Esophagus squamous epithelium (tissue), 5 donors: Measurements from ENCODE around the gene PPP1R36. TPM values are rescaled to one million over a fixed set of nuclear protein-coding genes. Genes with fewer than 3 reads are reported as not detected.
"Not testable (repeated sequence)": the region's sequence is repeated elsewhere in the genome, so short reads cannot be mapped to it uniquely, and the experiment has no call there.

Source experiments
- DNase-seq: peaks from one replicate; lab custom pipeline; 2025; lab: John Stamatoyannopoulos, UW
- H3K27ac ChIP-seq, 4 donors: fragments of 200-600 bp; sonication (generic); one replicate each; pipeline ENCODE4 v1.5.1; 2016 to 2019; ENCODE audit warnings: mild to moderate bottlenecking in 1 of 4
- H3K27me3 ChIP-seq, 4 donors: fragments of 200-600 bp; sonication (generic); 1 replicate in 3 of 4; 2 replicates in 1 of 4; pipeline versions ENCODE4 v1.5.1 to v1.6.0; 2017 to 2021; ENCODE audit warnings: antibody characterized with exemption in 1 of 4
- H3K36me3 ChIP-seq, 3 donors: fragments of 200-600 bp; sonication (generic); one replicate each; pipeline ENCODE4 v1.5.1; 2016 to 2019
- H3K4me1 ChIP-seq, 3 donors: fragments of 200-600 bp; sonication (generic); one replicate each; pipeline ENCODE4 v1.5.1; 2017 to 2019
- H3K4me3 ChIP-seq, 4 donors: fragments of 200-600 bp; sonication (generic); 1 replicate in 3 of 4; 2 replicates in 1 of 4; pipeline ENCODE4 v1.5.1; 2016 to 2019; ENCODE audit warnings: mild to moderate bottlenecking in 2 of 4, moderate library complexity in 1 of 4
- H3K9me3 ChIP-seq, 3 donors: fragments of 200-600 bp; sonication (generic); one replicate each; pipeline ENCODE4 v1.5.1; 2016 to 2019
- CTCF ChIP-seq, 6 experiments: fragments of 450-650 bp in 4 of 6; fragments of 200-600 bp in 2 of 6; sonication (generic) in 2 of 6; IDR thresholded peaks; one replicate each; pipeline ENCODE4 v1.5.1; 2016 to 2019; ENCODE audit warnings: antibody characterized with exemption in 6 of 6, mild to moderate bottlenecking in 4 of 6, moderate library complexity in 4 of 6
- POLR2A ChIP-seq, 4 donors: fragments of 450-650 bp; IDR thresholded peaks; one replicate each; pipeline ENCODE4 v1.6.1; 2017; ENCODE audit warnings: antibody characterized with exemption in 4 of 4, mild to moderate bottlenecking in 4 of 4, moderate library complexity in 3 of 4
- WGBS, 2 donors: methylation state at CpG; one replicate each; pipeline ENCODE4 v1.1.5; 2018; 5-methylcytosine and 5-hydroxymethylcytosine counted together
- intact Hi-C: fragments of 100-400 bp; cut with DNase I; formaldehyde crosslinking; loops from one replicate; pipeline ENCODE4 v1.15.0; 2022
- total RNA-seq, 4 donors: library from RNA; depleted of rRNA; stranded (reverse); fragments of >200 nt; gene quantifications; one replicate each; pipeline ENCODE4 v1.1.0, GENCODE V29; 2016
- donor health status: DM: yes; HTN: yes; CAD: no.

Gene PPP1R36
- total RNA-seq, 4 donors from 2014 or later, result 0.23 to 1.3 (median 1.2) TPM

DNA sequence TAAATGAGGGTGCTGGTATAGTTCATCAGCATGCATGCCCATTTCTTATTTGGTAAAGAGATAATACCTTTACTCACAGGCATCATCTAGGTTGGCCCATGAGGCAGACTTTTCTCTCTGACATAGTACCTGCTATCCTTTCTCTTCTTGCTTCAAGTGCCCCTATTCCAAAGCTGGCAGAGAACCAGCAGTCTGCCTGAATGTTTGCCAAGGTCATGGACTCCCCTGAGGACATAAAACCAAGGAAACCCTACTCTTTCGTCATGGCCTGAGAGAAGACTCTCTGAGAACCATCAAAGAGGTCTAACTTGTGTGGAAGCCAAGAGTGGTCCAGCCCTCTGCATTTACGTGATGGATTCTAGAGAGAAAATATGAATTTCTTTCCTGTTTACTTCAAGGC is 11.9 kb downstream of the PPP1R36 start:
- Histone ChIP-seq H3K27ac (peak overlapping the region in 1 of 4 donors; percentile 60), H3K27me3 (no peaks in the 10 kb centered on the region), H3K9me3 (no peaks in the 10 kb centered on the region), H3K4me3 (no peak overlapping the region), H3K4me1 (peaks cover 4 to 25% (median 5%) of the 10 kb centered on the region in 3 donors), H3K36me3 (no peaks in the 10 kb centered on the region)
- intact Hi-C loops, result no loop called here
- 61 to 63% methylated on average over 2 of the region's 2 CpGs for WGBS, 2 donors
- no peak for TF ChIP-seq POLR2A (IDR thresholded peaks at IDR 0.05)
- TF ChIP-seq CTCF (IDR thresholded peaks at IDR 0.05), result no peak
- no peak for DNase-seq

- no peaks in the 10 kb centered on the region for H3K9me3 ChIP-seq
- DNase-seq, result no peak
- peak overlapping the region in 3 of 4 donors; percentile 39 to 69 (median 60) for H3K27ac ChIP-seq
- H3K36me3 ChIP-seq, result no peaks in the 10 kb centered on the region
- H3K4me1 ChIP-seq, result peaks cover 4 to 33% (median 5%) of the 10 kb centered on the region in 3 donors
- TF ChIP-seq CTCF (IDR thresholded peaks at IDR 0.05) (no peak), POLR2A (IDR thresholded peaks at IDR 0.05) (no peak)
- intact Hi-C loops, result no loop called here
- no peaks in the 10 kb centered on the region for H3K27me3 ChIP-seq
- no peak overlapping the region for H3K4me3 ChIP-seq
Observed at GRCh38 chr14:64562436-64562835, 12.7 kb downstream of the PPP1R36 start.

DNA sequence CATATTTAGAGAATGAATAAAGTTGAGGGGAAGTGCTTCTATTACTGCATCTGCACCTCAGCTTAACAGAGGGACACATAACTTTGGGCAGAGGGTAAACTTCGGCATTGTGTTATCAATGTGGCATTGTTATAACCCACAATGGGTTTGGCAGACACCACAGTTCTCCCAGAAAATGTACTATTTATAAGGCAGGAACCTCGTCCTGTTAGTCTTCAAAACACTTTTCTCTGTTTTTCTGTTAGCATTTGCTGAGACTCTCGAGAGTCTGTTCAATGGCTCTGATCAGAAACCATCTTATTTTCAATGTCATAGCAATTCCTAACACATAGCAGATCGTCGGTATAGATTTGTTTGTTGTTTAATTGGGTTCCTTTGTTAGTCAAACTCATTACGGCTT is 13.9 kb downstream of the PPP1R36 start:
- Histone ChIP-seq H3K4me1 (peaks cover 5 to 43% (median 7%) of the 10 kb centered on the region in 3 donors), H3K27me3 (no peaks in the 10 kb centered on the region), H3K4me3 (no peak overlapping the region), H3K27ac (no peak overlapping the region), H3K36me3 (no peaks in the 10 kb centered on the region), H3K9me3 (no peaks in the 10 kb centered on the region)
- TF ChIP-seq POLR2A (IDR thresholded peaks at IDR 0.05) (no peak), CTCF (IDR thresholded peaks at IDR 0.05) (no peak)
- intact Hi-C loops, result no loop called here
- DNase-seq, result no peak
- WGBS, 2 donors, result 70 to 80% methylated on average over 6 of the region's 6 CpGs

DNA sequence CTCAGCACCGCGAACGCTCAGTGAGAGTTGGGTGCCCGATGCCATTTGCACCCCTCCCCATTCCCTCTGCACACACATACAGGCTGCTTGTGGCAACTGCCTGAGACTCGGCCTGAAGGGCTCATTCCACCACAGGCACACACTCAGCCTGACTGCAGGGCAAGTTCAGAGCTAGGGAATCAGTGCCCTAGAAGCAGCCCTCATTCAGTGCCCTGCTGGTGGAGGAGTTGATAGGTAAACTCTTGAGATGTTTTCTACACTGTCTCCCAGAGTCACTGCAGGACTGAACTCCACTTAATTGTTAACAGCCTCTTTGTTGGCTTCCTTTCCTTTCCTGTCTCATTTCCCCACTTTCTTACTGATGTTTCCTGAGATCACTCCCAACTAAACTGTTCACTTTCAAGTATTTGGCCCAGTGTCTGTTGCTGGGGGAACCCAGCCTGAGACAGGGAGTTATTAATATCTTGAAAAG is 16.9 kb downstream of the PPP1R36 start:
- Histone ChIP-seq H3K36me3 (no peaks in the 10 kb centered on the region), H3K9me3 (no peaks in the 10 kb centered on the region), H3K27me3 (no peaks in the 10 kb centered on the region), H3K4me1 (peaks cover 10 to 55% (median 21%) of the 10 kb centered on the region in 3 donors), H3K27ac (peak overlapping the region in 3 of 4 donors; percentile 58 to 87 (median 76)), H3K4me3 (no peak overlapping the region)
- intact Hi-C loops, result no loop called here
- TF ChIP-seq POLR2A (IDR thresholded peaks at IDR 0.05), result no peak
- TF ChIP-seq CTCF (IDR thresholded peaks at IDR 0.05), result no peak
- no peak for DNase-seq
- WGBS, 2 donors, result 66 to 77% methylated on average over 5 of the region's 5 CpGs

DNA sequence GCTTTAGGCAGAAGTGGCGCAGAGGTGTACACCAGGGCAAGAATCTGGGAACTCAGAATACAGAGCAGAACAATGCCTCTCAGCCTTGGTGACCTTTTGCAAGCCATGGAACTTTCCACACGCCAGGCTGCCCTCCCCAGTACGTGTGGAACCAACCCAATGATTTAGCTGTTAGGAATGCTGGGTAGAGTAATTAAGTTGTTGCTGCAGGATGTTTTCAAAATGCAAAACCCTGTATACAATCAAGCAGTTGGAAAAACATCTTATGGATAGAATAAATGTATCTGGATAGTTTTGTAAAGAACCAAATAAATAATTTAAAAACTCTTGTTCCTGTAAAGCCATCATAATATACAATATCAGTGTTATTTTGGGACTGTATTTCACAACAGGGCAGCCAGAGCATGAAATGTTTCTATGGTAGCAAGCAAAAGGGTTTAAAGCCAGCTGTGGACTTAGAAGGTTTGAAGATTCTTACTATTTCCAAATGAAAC is 19.4 kb downstream of the PPP1R36 start:
- no peak overlapping the region for H3K4me3 ChIP-seq
- H3K27me3 ChIP-seq, result no peaks in the 10 kb centered on the region
- peak overlapping the region; percentile 27 to 87 (median 61) for H3K27ac ChIP-seq
- H3K4me1 ChIP-seq, result peaks cover 13 to 63% (median 27%) of the 10 kb centered on the region in 3 donors
- H3K9me3 ChIP-seq, result no peaks in the 10 kb centered on the region
- H3K36me3 ChIP-seq, result no peaks in the 10 kb centered on the region
- 20 to 39% methylated on average over 3 of the region's 3 CpGs for WGBS, 2 donors
- DNase-seq, result no peak
- TF ChIP-seq POLR2A (IDR thresholded peaks at IDR 0.05), result no peak
- no peak for TF ChIP-seq CTCF (IDR thresholded peaks at IDR 0.05)
- intact Hi-C loops, result no loop called here

GRCh38 chr14:64569646-64570045 is 19.9 kb downstream of the PPP1R36 start:
- DNase-seq, H3K27me3 ChIP-seq, H3K36me3 ChIP-seq, intact Hi-C loops, H3K9me3 ChIP-seq, H3K4me3 ChIP-seq: not testable (repeated sequence)
- Histone ChIP-seq H3K4me1 (peaks cover 13 to 67% (median 27%) of the 10 kb centered on the region in 3 donors), H3K27ac (peak overlapping the region; percentile 39 to 87 (median 80))
- WGBS, 2 donors, result 55 to 67% methylated on average over 5 to 6 of the region's 7 CpGs
